CD4-positive, alpha-beta T cell treated with Interleukin-12 subunit alpha and Interleukin-12 subunit beta, for 1 hour (primary cell): ENCODE measurements around the gene WNT3A.
A peak's percentile ranks its signal among the peaks of the same experiment; 100 is the strongest.

Experiments used
- DNase-seq: peaks from one replicate; pipeline ENCODE4 v3.0.0-alpha.2; 2020

Gene WNT3A

DNA sequence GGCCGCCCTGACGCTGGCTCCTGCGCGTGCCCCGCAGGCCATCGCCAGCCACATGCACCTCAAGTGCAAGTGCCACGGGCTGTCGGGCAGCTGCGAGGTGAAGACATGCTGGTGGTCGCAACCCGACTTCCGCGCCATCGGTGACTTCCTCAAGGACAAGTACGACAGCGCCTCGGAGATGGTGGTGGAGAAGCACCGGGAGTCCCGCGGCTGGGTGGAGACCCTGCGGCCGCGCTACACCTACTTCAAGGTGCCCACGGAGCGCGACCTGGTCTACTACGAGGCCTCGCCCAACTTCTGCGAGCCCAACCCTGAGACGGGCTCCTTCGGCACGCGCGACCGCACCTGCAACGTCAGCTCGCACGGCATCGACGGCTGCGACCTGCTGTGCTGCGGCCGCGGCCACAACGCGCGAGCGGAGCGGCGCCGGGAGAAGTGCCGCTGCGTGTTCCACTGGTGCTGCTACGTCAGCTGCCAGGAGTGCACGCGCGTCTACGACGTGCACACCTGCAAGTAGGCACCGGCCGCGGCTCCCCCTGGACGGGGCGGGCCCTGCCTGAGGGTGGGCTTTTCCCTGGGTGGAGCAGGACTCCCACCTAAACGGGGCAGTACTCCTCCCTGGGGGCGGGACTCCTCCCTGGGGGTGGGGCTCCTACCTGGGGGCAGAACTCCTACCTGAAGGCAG, 52.3 kb downstream of the WNT3A start:
- DNase-seq = peak; percentile 63

DNA sequence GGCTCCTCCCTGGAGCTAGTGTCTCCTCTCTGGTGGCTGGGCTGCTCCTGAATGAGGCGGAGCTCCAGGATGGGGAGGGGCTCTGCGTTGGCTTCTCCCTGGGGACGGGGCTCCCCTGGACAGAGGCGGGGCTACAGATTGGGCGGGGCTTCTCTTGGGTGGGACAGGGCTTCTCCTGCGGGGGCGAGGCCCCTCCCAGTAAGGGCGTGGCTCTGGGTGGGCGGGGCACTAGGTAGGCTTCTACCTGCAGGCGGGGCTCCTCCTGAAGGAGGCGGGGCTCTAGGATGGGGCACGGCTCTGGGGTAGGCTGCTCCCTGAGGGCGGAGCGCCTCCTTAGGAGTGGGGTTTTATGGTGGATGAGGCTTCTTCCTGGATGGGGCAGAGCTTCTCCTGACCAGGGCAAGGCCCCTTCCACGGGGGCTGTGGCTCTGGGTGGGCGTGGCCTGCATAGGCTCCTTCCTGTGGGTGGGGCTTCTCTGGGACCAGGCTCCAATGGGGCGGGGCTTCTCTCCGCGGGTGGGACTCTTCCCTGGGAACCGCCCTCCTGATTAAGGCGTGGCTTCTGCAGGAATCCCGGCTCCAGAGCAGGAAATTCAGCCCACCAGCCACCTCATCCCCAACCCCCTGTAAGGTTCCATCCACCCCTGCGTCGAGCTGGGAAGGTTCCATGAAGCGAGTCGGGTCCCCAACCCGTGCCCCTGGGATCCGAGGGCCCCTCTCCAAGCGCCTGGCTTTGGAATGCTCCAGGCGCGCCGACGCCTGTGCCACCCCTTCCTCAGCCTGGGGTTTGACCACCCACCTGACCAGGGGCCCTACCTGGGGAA, 53.0 kb downstream of the WNT3A start:
- peak; percentile 82 for DNase-seq

DNA sequence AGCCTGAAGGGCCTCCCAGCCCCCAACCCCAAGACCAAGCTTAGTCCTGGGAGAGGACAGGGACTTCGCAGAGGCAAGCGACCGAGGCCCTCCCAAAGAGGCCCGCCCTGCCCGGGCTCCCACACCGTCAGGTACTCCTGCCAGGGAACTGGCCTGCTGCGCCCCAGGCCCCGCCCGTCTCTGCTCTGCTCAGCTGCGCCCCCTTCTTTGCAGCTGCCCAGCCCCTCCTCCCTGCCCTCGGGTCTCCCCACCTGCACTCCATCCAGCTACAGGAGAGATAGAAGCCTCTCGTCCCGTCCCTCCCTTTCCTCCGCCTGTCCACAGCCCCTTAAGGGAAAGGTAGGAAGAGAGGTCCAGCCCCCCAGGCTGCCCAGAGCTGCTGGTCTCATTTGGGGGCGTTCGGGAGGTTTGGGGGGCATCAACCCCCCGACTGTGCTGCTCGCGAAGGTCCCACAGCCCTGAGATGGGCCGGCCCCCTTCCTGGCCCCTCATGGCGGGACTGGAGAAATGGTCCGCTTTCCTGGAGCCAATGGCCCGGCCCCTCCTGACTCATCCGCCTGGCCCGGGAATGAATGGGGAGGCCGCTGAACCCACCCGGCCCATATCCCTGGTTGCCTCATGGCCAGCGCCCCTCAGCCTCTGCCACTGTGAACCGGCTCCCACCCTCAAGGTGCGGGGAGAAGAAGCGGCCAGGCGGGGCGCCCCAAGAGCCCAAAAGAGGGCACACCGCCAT, 53.8 kb downstream of the WNT3A start:
- no peak for DNase-seq

DNA sequence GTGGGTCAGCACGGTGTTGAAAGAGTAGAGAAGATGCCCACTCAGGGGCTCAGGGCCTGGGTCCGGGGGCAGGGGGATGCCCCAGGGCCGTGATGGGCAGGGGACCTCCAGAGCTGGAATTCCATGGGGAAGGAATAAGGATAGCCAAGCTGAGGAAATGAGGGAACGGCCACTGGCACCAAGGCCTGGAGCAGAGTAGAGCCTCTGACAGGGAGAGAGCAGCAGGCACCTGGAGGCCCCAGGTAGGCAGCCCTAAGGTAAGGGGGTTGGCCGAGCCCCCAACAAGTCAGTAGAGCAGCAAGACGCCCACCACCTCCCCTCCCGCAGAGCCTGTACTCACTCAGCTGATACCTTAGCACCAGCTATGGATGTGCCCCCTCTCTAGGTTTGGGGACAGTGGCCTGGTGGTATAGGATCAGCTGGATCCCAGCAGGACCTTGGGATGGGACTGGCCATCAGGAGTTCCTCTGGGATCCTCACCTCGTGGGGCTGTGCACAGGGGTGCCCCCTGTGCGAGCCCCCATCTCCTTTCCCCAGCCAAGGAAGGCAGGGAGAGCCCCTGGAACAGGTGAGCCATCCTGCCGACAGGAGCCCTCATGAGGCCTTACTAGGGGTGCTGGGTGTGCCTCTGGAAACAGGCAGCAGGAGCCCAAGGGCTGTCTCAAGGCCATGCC, 54.8 kb downstream of the WNT3A start:
- no peak for DNase-seq

DNA sequence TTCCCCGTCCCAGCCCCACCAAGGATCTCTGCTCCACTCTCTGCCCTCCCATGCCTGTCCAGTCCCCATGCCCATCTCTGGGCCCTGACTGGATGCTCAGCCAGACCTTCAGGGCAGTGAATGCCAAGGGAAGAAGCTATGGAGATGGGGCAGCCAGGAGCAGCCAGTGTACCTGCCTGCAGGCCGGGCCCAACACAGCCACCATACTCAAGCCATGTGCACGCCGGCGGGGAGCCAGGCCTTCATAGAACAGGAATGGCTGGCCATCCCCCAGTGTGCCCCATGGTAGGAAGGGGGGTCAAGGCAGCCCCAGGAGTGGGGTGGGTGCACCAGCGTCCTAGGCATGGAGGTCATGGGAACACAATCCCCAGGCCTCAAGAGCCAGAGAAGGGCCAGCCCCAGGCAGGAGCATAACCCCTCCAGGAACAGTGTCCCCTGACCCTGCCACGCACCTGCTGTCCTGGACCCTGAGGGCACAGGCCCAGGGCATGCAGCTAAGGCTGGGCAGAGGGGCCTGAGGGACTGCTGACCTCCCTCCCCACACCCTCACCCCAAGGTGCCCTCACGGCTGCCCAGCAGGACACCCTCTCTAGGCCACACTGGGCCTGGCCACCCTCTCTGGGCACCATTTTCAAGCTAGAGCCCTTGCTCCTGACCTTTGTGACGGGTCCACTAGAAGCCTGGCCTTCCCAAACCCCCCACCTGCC, 55.4 kb downstream of the WNT3A start:
- DNase-seq = no peak

DNA sequence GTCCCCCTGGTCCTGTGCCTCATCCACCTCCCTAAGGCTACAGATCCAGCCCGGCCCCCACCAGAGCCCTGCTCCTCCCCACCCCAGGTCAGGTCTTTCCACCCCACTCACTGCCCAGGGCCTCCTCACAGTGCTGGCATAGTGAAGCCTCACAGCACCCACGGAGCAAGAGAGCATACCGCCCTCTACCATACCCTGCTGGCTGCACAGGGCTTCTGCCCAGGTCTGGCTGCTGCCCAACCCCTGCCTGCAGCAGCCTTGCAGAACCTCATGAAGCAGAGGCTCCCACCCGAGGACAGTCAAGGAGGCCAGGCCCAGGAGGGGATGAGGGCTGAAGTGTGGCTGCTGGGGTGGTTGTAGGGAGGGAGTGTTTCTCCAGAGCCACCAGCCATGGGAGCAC, 56.0 kb downstream of the WNT3A start:
- no peak for DNase-seq

DNA sequence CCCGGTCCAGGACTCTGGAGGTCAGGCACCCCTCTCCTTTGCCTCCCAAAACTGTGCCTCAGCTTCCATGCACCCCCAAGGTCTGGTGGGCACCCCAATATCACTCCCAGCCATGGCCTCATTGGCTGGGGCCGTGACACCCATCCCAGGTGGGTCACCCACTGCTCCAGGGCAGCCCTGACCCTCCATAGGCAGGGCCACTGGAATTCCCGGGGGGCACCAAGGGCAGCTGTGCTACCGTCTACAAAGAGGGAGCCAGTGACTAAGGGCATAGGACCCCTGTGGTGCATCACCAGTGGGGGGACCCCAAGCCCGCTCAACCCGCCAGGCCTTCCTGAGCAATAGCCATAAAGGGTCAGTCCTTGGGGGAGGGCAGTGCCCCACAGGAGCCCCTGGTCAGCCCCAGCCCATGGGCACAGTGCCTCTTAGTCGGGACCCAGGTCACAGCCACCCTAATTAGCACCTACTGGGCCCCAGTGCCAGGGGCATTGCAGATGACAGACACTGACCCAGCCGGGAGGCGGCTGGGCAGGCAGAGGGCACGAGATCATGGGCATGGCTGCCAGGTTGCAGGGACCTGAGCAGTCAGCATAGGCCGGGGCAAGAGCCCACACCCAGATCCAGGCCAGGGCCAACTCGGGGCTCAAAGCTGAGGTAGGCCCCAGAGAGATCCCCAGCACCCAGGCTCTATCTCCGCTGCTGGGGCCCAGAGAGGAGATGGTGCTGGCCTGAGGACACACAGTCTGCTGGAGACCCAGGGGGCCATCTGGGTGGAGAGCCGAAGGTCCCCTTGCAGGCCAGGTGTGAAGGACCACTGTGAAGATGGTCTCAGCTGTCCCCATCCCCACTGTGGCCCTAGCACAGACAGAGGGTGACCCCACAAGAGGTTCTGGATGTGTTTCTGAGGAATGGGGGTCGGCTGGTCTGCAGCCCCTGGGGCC, 56.7 kb downstream of the WNT3A start:
- DNase-seq = no peak

DNA sequence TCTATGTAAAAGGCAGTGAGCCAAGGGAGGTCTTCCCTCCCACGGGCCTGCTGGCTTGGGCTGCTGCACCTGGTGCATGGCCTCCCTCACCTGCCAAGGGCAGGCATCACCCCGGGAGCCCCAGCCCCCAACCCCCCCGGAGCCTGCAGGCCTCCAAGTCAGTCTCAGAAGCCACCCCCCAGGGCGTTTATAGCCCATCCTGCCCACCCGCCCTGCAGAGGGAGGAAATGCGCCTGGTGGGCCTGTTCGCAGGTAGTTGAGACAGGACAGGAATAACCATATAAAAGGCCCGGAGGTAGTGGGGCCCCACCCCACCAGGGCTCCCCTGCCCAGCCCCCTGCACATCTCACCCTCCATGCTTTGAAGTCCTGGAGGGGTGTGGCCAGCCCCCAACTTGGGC, 57.5 kb downstream of the WNT3A start:
- DNase-seq = no peak

DNA sequence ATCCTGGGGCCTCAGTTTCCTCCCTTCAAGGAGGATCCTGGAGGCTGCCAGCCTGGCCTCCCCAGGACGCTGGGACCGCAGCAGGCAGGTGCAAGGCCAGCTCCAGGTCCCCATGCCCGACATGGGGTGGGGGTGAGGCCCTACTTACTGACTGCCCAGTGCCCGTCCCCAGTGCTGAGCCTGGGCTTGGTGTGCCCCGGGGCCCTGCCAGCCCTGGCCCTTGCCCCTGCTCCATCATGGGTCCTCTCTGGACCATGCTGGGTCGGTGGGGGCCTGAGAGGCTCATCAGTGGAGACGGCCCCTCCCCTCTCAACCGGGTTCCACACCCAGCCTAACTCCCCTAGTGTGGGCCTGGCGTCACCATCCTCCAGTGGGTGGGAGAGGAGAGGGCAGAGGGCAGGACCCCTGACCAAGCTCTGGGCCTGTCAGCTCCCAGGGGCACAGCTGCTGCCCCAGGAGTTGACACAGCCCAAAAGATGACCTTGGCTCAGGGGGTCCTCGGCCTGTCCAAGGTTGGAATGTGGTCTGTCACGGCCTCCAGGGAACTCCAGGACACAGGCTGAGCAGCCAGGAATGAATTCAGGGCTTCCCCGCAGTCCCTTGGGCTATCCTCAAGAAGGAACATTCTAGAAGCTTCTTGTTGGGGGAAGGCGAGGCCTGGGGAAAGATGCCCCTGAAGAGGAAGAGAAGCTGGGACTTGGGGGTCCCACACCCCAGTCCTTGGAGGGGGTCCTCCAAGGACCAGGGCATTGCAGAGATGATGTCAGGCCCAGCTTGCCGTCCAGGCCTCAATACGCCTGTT, 58.1 kb downstream of the WNT3A start:
- no peak for DNase-seq

DNA sequence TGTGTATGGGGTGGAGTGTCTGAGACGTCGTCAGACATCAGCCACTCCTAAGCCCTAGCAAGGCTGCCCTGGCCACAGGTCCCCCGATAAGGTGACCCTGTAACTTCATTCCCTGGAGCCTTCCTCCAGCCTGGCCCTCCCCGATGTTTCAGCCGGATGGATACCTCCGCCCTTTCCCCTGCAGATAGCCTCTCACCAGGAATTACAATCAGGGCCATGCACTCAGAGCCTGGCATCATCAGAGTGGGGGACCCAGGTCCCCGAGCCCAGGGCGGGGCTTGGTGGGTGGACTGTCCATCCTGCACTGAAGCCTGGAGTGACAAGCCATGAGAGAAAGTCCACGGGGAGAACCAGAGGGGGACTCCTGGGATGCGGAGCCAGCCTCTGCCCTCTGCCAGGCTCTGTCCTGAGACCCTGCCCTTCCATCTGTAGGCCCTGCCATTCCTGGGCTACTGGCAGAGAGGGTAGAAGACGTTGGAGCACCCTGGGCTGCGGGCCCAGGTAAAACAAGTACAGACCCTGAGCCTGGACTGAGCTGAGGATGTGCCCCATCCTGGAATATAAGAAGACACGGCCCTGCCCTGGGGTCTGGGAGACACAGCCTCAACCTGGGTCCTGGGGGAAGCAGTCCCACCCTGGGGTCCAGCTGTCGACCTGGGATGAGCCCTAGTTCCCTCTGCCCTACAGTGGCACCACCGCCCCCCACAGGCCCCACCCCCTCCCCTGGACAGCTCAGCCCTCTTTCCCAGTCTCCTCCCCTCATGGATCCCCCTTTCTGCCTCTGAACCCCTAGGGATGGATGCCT, 58.9 kb downstream of the WNT3A start:
- no peak for DNase-seq

DNA sequence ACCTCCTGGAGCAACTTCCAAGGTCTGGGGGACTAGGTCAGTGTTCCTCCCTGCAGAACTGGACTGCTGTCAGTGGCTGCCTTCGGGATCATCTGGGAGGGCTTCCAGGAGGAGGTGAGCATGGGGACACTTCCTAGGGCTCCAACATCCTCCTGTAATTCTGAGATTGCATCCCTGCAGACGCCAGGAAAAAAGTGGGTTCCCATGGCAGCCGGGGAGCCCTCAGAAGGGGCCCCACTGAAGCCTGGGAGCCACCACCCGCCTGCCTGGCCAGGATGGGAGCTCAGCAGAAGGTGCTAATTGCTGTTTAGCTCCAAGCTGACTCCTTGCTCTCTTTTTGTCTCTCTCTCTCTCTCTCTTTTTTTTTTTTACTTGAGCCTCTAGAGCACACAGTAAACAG, 59.6 kb downstream of the WNT3A start:
- no peak for DNase-seq

DNA sequence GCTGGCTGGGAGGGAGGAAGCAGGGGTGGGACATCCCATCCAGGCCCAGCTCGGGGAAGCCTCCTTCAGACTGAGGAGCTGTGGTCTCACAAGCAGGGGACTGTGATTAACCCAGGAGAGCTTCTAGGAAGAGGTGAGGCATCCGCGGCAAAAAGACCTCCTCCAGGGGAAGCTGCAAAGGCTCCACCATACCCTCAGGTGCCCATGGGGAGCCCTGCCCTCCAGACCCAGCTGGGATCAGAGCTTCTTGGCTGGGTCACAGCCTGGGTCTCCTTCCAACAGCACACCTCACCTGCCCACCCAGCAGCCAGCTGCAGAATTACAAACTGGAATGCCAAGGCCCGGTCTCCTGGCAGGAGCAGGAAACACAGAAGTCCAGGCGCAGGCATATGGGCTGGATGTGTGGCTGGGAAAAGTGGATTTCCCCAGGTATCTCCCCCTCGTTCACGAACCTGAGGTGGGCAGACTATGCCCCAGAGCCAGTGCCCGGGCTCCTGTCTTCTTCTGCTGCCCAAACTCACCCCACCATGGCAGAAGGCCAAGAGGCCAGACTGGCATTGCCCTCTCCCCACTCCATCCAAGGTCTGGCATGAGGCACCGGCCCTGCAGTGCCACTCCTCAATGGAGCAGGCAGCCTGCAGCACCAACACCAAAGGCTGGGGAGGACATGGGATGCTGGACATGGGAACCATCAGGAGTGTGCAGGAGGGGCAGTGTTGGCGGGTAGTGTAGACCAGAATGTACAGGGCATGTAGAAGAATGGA, 60.3 kb downstream of the WNT3A start:
- DNase-seq = no peak

DNA sequence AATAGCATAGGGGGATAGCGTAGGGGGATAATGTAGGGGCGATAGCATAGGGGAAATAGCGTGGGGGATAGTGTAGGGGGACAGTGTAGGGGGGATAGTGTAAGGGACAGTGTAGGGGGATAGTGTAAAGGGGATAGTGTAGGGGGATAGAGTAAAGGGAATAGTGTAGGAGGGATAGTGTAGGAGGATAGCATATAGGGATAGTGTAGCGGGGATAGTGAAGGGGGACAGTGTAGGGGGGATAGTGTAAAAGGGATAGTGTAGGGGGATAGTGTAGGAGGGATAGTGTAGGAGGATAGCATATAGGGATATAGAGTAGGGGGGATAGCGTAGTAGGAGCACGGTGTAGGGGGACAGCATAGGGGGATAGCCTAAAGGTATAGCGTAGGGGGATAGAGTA, 61.6 kb downstream of the WNT3A start:
- no peak for DNase-seq

DNA sequence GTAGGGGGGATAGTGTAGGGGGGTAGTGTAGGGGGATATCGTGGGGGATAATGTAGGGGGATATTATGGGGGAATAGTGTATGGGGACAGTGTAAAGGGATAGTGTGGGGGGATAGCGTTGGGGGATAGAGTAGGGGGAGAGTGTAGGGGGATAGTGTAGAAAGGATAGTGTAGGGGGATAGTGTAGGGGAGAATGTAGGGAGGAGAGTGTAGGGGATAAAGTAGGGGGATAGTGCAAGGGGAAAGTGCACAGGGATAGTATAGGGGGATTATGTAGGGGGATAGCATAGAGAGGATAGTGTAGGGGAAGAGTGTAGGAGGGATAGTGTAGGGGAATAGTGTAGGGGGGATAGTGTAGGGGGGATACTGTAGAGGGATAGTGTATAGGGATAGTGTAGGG, 63.4 kb downstream of the WNT3A start:
- DNase-seq = no peak

DNA sequence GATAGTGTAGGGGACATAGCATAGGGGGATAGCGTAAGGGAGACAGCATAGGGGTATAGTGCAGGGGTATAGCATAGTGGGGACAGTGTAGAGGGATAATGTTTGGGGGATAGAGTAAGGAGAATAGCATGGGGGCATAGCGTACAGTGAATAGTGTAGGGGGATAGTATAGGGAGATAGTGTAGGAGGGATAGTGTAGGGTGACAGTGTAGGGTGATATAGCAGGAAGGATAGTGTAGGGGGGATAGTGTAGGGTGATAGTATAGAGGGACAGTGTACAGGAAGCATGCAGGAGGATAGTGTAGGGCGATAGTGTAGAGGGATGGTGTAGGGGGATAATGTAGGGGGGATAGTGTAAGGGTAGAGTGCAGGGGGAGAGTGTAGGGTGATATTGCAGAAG, 64.1 kb downstream of the WNT3A start:
- DNase-seq = no peak

DNA sequence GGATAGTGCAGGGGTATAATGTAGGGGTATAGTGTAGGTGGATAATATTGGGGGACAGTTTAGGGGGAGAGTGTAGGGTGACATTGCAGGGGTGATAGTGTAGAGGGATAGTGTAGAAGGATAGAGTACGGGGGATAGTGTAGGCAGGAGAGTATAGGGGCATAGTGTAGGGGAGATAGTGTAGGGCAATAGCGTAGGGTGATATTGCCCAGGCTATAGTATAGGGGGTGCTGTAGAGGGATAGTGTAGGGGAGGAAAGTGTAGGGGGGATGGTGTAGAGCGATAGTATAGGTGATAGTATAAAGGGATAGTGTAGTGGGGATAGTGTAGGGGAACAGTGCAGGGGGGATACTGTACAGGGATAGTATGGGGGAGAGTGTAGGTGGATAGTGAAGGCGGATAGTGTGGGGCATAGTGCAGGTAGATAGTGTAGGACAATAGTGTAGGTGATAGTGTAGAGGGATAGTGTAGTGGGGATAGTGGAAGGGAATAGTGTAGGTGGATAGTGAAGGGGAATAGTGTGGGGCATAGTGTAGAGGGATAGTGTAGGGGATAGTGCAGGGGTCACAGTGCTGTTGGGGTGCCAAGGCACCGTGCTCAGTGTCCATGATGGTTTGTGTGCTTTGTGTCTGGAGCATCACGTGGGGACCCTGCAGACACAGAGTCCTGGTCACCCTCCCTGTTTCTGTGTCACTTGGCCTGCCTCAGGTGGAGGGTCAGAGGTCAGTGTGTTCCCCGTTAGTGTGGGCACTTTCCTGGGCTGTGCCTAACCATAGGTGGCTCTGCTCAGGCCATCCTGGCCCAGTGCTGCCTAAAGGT, 65.2 kb downstream of the WNT3A start:
- no peak for DNase-seq

DNA sequence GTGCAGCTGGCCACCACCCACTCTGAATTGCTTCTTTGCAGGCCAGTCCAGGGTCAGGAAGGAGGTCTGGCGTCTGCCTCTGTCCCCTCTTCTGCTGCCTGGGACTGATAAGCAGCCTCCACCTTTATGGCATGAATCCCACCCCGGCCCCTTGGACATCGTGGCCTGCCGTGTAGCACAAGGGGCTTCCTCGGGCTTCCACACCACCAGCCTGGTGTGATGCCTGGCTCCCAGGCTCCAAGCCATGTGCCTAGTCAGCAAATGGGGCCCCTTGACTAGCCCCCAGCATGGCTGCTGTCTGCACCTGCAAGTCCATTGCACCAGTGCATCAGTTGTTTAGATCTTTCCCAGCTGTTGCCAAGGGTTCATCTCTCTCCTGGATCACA, 65.9 kb downstream of the WNT3A start:
- DNase-seq = no peak
